Measurements from ENCODE around the gene YTHDF2. TPM values are rescaled to one million over a fixed set of nuclear protein-coding genes. Genes with fewer than 3 reads are reported as not detected.
"Not testable (repeated sequence)": the region's sequence is repeated elsewhere in the genome, so short reads cannot be mapped to it uniquely, and the experiment has no call there.

The YTHDF2 gene
- total RNA-seq, 2 donors from 2014 or later, result 20.2 to 28.7 TPM

- DNase-seq, result no peak
Observed at GRCh38 chr1:28789816-28790215, 53.1 kb downstream of the YTHDF2 start.

DNA sequence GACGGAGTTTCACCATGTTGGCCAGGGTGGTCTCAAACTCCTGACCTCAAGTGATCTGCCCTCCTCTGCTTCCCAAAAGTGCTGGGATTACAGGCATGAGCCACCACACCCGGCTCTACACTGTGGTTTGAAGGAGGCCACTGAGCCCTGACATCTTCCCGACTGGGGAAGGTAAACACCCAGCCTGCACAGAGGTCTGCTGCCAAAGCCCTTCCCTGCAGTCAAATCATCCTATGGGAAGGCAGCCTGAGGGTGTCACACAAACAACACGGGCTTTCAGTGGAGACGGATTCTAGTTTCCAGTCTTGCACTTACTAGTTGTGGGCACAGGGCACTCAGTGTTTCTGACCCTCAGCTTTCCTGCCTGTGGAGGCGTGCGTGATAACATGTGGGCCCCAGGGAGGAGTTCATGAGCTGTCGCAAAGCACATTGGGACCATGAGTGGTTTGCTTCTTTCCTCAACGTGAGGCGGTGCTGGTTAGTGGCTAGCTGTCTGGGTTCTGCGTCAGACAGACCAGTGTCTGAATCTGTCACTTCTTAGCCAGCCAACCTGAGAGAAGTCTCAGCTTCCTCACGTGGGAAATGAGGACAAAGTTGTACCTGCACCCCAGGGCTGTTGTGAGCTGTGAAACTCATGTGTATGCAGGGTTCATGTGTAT is 53.8 kb downstream of the YTHDF2 start:
- H3K27ac ChIP-seq, result no peak overlapping the region
- no peak overlapping the region for H3K4me3 ChIP-seq
- H3K4me1 ChIP-seq, result no peaks in the 10 kb centered on the region
- H3K9me3 ChIP-seq, result no peaks in the 10 kb centered on the region
- TF ChIP-seq CTCF (IDR thresholded peaks at IDR 0.05), result no peak
- no peak for TF ChIP-seq POLR2A (IDR thresholded peaks at IDR 0.05)
- H3K36me3 ChIP-seq (replicated peaks in 1 of 2; ENCODE audit: insufficient read depth in 1 of 2, low read depth in 2 of 2), result no peaks in the 10 kb centered on the region
- intact Hi-C loops (cut with DNase I), result no loop called here
- no peaks in the 10 kb centered on the region for H3K27me3 ChIP-seq
- WGBS, 2 donors, result 59 to 70% methylated on average over 5 to 12 of the region's 12 CpGs
- DNase-seq, result no peak
- ATAC-seq, result no peak

More at GRCh38 chr1:28789816-28790215, 53.1 kb downstream of the YTHDF2 start:
- no peak for TF ChIP-seq POLR2A (IDR thresholded peaks at IDR 0.05)
- no peak for TF ChIP-seq CTCF (IDR thresholded peaks at IDR 0.05)
- intact Hi-C loops (cut with DNase I), result loop anchor here (5.0 to 10.0 kb wide), 2 partner anchors 87 to 235 kb away; no protein-coding TSS in a partner anchor
- ATAC-seq, result no peak
- no peak overlapping the region for H3K27ac ChIP-seq
- no peaks in the 10 kb centered on the region for H3K4me1 ChIP-seq
- no peaks in the 10 kb centered on the region for H3K27me3 ChIP-seq
- H3K4me3 ChIP-seq, result no peak overlapping the region
- H3K36me3 ChIP-seq (replicated peaks in 1 of 2; ENCODE audit: insufficient read depth in 1 of 2, low read depth in 2 of 2), result no peaks in the 10 kb centered on the region
- no peaks in the 10 kb centered on the region for H3K9me3 ChIP-seq
- WGBS, 2 donors, result 61 to 68% methylated on average over 6 of the region's 6 CpGs

DNA sequence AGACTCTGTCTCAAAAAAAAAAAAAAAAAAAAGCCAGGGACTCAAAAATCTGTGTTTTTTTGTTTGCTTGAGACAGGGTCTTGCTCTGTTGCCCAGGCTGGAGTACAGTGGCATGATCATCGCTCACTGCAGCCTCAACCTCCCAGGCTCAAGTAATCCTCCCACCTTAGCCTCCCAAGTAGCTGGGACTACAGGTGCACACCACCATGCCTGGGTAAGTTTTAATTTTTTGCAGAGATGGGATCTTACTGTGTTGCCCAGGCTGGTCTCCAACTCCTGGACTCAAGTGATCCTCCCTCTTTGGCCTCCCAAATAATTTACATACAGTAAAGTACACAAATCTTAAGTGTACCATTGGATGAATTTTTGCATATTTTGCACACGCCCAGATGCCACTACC is 55.2 kb downstream of the YTHDF2 start:
- ATAC-seq; H3K27ac ChIP-seq; H3K36me3 ChIP-seq (replicated peaks in 1 of 2; ENCODE audit: insufficient read depth in 1 of 2, low read depth in 2 of 2); DNase-seq; H3K9me3 ChIP-seq; H3K4me1 ChIP-seq; intact Hi-C loops (cut with DNase I); H3K4me3 ChIP-seq; H3K27me3 ChIP-seq: not testable (repeated sequence)
- 70 to 74% methylated on average over 2 of the region's 2 CpGs for WGBS, 2 donors

DNA sequence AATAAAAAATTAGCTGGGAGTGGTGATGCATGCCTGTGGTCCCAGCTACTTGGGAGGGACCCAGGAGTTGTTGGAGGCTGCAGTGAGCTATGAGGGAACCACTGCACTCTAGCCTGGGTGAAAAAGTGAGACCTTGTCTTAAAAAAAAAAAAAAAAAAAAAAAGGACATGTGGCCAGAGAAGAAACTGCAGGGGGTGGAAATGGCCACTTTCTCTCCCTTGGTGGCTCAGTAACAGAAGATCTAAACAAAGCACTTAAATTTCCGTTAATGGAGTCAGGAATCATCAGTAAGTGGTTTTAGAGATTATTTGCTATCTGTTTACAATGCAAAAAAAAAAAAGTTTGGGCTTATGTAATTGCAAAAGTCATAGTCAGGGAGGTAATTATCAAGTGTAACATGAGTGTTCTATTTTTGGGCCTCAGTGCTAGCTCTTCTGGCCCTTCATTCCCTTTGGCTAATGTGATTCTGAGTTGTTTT is 55.9 kb downstream of the YTHDF2 start:
- H3K9me3 ChIP-seq, result no peaks in the 10 kb centered on the region
- H3K27ac ChIP-seq, result no peak overlapping the region
- H3K27me3 ChIP-seq, result no peaks in the 10 kb centered on the region
- no peaks in the 10 kb centered on the region for H3K36me3 ChIP-seq (replicated peaks in 1 of 2; ENCODE audit: insufficient read depth in 1 of 2, low read depth in 2 of 2)
- no peak overlapping the region for H3K4me3 ChIP-seq
- DNase-seq, result no peak
- TF ChIP-seq POLR2A (IDR thresholded peaks at IDR 0.05), result no peak
- TF ChIP-seq CTCF (IDR thresholded peaks at IDR 0.05), result peak in 1 of 7 experiments; percentile 16
- intact Hi-C loops (cut with DNase I), result no loop called here
- no peaks in the 10 kb centered on the region for H3K4me1 ChIP-seq
- 62 to 78% methylated on average over 1 of the region's 1 CpG for WGBS, 2 donors
- no peak for ATAC-seq

- intact Hi-C loops (cut with DNase I), result not testable (repeated sequence)
Observed at GRCh38 chr1:28794582-28794981, 57.8 kb downstream of the YTHDF2 start.

More at GRCh38 chr1:28794582-28794981, 57.8 kb downstream of the YTHDF2 start:
- not testable (repeated sequence) for H3K36me3 ChIP-seq (replicated peaks in 1 of 2; ENCODE audit: insufficient read depth in 1 of 2, low read depth in 2 of 2); H3K27ac ChIP-seq; H3K27me3 ChIP-seq; DNase-seq; H3K4me1 ChIP-seq; H3K9me3 ChIP-seq; H3K4me3 ChIP-seq; ATAC-seq
- WGBS, 2 donors, result 90 to 91% methylated on average over 5 of the region's 5 CpGs
